ENCODE results near the gene FAM151B.

- no peak for TF ChIP-seq ZNF263 (CRISPR knock-in tag; IDR thresholded peaks at IDR 0.05; ENCODE audit: borderline replicate concordance)
- TF ChIP-seq, protein P1, sequence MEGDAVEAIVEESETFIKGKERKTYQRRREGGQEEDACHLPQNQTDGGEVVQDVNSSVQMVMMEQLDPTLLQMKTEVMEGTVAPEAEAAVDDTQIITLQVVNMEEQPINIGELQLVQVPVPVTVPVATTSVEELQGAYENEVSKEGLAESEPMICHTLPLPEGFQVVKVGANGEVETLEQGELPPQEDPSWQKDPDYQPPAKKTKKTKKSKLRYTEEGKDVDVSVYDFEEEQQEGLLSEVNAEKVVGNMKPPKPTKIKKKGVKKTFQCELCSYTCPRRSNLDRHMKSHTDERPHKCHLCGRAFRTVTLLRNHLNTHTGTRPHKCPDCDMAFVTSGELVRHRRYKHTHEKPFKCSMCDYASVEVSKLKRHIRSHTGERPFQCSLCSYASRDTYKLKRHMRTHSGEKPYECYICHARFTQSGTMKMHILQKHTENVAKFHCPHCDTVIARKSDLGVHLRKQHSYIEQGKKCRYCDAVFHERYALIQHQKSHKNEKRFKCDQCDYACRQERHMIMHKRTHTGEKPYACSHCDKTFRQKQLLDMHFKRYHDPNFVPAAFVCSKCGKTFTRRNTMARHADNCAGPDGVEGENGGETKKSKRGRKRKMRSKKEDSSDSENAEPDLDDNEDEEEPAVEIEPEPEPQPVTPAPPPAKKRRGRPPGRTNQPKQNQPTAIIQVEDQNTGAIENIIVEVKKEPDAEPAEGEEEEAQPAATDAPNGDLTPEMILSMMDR (IDR thresholded peaks at IDR 0.05 in 2 of 3, conservative IDR thresholded peaks at IDR 0.05 in 1 of 3; ENCODE audit: insufficient read depth in 2 of 3, low read depth in 1 of 3, low read length in 3 of 3) = no peak
- no peak for TF ChIP-seq EZH2 (IDR thresholded peaks at IDR 0.05; ENCODE audit: borderline replicate concordance, low read depth, low read length)
Measured at GRCh38 chr5:80480354-80480753, 7.5 kb upstream of the FAM151B start.
